HL-60/S4 (cell line): ENCODE measurements around the gene RBFOX1.

ENCODE experiments used
- in situ Hi-C: fragments of 300-500 bp; cut with MboI; formaldehyde crosslinking; loops from 2 replicates; pipeline ENCODE4 v1.14.3; 2022; ENCODE audit warnings: low sequenced_read_pairs

RBFOX1 gene

GRCh38 chr16:7334801-7335560 lies 2.3 kb downstream of the RBFOX1 start:
- in situ Hi-C loops: no loop called here

- in situ Hi-C loops: no loop called here
Measured at GRCh38 chr16:7335991-7336634, 3.5 kb downstream of the RBFOX1 start.

- in situ Hi-C loops: no loop called here
Measured at GRCh38 chr16:7336742-7337141, 4.1 kb downstream of the RBFOX1 start.

- in situ Hi-C loops: no loop called here
Measured at GRCh38 chr16:7338826-7339225, 6.2 kb downstream of the RBFOX1 start.

- in situ Hi-C loops: no loop called here
Measured at GRCh38 chr16:7339700-7340099, 7.1 kb downstream of the RBFOX1 start.

- in situ Hi-C loops: no loop called here
Measured at GRCh38 chr16:7340938-7341337, 8.3 kb downstream of the RBFOX1 start.

GRCh38 chr16:7342598-7342997 lies 10.0 kb downstream of the RBFOX1 start:
- in situ Hi-C loops: no loop called here

- in situ Hi-C loops: no loop called here
Measured at GRCh38 chr16:7343243-7343642, 10.6 kb downstream of the RBFOX1 start.

GRCh38 chr16:7344830-7345780 lies 12.5 kb downstream of the RBFOX1 start:
- in situ Hi-C loops: no loop called here

GRCh38 chr16:7350806-7351205 lies 18.2 kb downstream of the RBFOX1 start:
- in situ Hi-C loops: no loop called here

- in situ Hi-C loops: no loop called here
Measured at GRCh38 chr16:7351610-7352510, 19.2 kb downstream of the RBFOX1 start.

- in situ Hi-C loops: no loop called here
Measured at GRCh38 chr16:7355758-7356157, 23.1 kb downstream of the RBFOX1 start.

- in situ Hi-C loops: no loop called here
Measured at GRCh38 chr16:7361416-7362129, 28.9 kb downstream of the RBFOX1 start.

- in situ Hi-C loops: no loop called here
Measured at GRCh38 chr16:7362231-7362630, 29.6 kb downstream of the RBFOX1 start.

- in situ Hi-C loops: no loop called here
Measured at GRCh38 chr16:7363422-7364417, 31.1 kb downstream of the RBFOX1 start.

- in situ Hi-C loops: no loop called here
Measured at GRCh38 chr16:7366041-7366440, 33.4 kb downstream of the RBFOX1 start.

- in situ Hi-C loops: no loop called here
Measured at GRCh38 chr16:7366993-7367880, 34.6 kb downstream of the RBFOX1 start.

GRCh38 chr16:7369204-7369603 lies 36.6 kb downstream of the RBFOX1 start:
- in situ Hi-C loops: no loop called here
